Glutamatergic neuron (in vitro differentiated cells): Measurements from ENCODE around the gene GNA12. TPM values are rescaled to one million over a fixed set of nuclear protein-coding genes. Genes with fewer than 3 reads are reported as not detected.

Source experiments
- DNase-seq: peaks from one replicate; pipeline ENCODE4 v3.0.0; 2022
- H3K27ac Mint-ChIP-seq: one replicate; pipeline ENCODE4 v1.8.0; 2020; ENCODE audit warnings: mild to moderate bottlenecking, mixed read lengths, inconsistent platforms; ENCODE audit not compliant: unreplicated experiment
- H3K27me3 Mint-ChIP-seq: one replicate; pipeline ENCODE4 v1.8.0; 2020; ENCODE audit warnings: mild to moderate bottlenecking, moderate library complexity, mixed read lengths, inconsistent platforms; ENCODE audit not compliant: unreplicated experiment
- H3K36me3 Mint-ChIP-seq: one replicate; pipeline ENCODE4 v1.8.0; 2020; ENCODE audit warnings: mild to moderate bottlenecking, mixed read lengths, inconsistent platforms; ENCODE audit not compliant: unreplicated experiment
- H3K4me1 Mint-ChIP-seq: one replicate; pipeline ENCODE4 v1.8.0; 2020; ENCODE audit warnings: mild to moderate bottlenecking, low read depth, mixed read lengths, inconsistent platforms; ENCODE audit not compliant: unreplicated experiment
- H3K4me3 Mint-ChIP-seq: one replicate; pipeline ENCODE4 v1.8.0; 2020; ENCODE audit warnings: mild to moderate bottlenecking, mixed read lengths, inconsistent platforms; ENCODE audit not compliant: unreplicated experiment
- H3K9me3 Mint-ChIP-seq: one replicate; pipeline ENCODE4 v1.8.0; 2020; ENCODE audit warnings: mild to moderate bottlenecking, moderate library complexity, mixed read lengths, inconsistent platforms; ENCODE audit not compliant: unreplicated experiment
- total RNA-seq: library from RNA; stranded (reverse); fragmentation: NEBNext Ultra II Directional; extraction: Animal tissue kit (Norgen Biotek cat#: 25700); gene quantifications from one replicate; pipeline ENCODE4 v1.2.1, GENCODE V29; 2021; ENCODE audit not compliant: unreplicated experiment
- TF ChIP-seq, protein P1 (sequence below): fragments of 200-600 bp; sonication (generic); IDR thresholded peaks from one replicate; pipeline ENCODE4 v1.5.0; 2021; ENCODE audit not compliant: partially characterized antibody, unreplicated experiment

GNA12 gene
- total RNA-seq, 1 donor from 2014 or later = 66.2 TPM

DNA sequence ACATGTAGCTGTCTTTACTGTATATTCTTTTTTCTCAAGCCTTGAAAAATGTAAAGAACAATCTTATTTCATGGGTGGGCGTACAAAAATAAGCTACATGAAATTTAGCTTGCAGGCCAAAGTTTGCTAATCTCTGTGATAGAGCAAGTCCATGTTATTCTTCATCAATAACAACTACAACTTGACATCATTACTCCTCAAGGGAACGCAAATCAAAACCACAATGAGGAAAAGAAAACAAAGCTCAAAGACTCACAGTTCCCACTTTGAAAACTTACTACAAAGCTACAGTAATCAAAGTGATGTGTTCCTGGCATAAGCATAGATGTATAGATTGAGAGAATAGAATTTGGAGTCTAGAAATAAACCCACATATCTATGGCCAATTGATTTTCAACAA lies 62.5 kb downstream of the GNA12 start:
- no peak overlapping the region for H3K27ac Mint-ChIP-seq
- H3K27me3 Mint-ChIP-seq = peaks cover 2% of the 10 kb centered on the region
- no peak overlapping the region for H3K4me3 Mint-ChIP-seq
- no peak for DNase-seq
- H3K36me3 Mint-ChIP-seq = peaks cover 8% of the 10 kb centered on the region
- peaks cover 3% of the 10 kb centered on the region for H3K9me3 Mint-ChIP-seq
- H3K4me1 Mint-ChIP-seq = peaks cover 5% of the 10 kb centered on the region
- TF ChIP-seq, protein P1, sequence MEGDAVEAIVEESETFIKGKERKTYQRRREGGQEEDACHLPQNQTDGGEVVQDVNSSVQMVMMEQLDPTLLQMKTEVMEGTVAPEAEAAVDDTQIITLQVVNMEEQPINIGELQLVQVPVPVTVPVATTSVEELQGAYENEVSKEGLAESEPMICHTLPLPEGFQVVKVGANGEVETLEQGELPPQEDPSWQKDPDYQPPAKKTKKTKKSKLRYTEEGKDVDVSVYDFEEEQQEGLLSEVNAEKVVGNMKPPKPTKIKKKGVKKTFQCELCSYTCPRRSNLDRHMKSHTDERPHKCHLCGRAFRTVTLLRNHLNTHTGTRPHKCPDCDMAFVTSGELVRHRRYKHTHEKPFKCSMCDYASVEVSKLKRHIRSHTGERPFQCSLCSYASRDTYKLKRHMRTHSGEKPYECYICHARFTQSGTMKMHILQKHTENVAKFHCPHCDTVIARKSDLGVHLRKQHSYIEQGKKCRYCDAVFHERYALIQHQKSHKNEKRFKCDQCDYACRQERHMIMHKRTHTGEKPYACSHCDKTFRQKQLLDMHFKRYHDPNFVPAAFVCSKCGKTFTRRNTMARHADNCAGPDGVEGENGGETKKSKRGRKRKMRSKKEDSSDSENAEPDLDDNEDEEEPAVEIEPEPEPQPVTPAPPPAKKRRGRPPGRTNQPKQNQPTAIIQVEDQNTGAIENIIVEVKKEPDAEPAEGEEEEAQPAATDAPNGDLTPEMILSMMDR = no peak

DNA sequence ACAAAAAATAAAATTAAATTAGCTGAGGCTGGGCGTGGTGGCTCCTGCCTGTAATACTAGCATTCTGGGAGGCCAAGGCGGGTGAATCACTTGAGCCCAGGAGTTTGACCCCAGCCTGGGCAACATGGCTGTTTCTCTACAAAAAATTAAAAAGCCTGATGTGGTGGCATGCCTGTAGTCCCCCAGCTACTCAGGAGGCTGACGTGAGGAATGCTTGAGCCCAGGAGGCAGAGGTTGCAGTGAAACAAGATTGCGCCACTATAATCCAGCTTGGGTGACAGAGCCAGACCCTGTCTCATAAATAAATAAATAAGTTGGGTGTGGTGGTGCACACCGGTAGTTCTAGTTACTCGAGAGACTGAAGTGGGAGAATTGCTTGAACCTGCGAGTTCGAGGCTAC lies 65.1 kb downstream of the GNA12 start:
- TF ChIP-seq, protein P1 = no peak
- Mint-ChIP-seq H3K9me3 (no peaks in the 10 kb centered on the region), H3K27me3 (peaks cover 2% of the 10 kb centered on the region), H3K4me1 (peaks cover 5% of the 10 kb centered on the region), H3K4me3 (no peak overlapping the region), H3K27ac (no peak overlapping the region), H3K36me3 (peaks cover 8% of the 10 kb centered on the region)
- DNase-seq = no peak

DNA sequence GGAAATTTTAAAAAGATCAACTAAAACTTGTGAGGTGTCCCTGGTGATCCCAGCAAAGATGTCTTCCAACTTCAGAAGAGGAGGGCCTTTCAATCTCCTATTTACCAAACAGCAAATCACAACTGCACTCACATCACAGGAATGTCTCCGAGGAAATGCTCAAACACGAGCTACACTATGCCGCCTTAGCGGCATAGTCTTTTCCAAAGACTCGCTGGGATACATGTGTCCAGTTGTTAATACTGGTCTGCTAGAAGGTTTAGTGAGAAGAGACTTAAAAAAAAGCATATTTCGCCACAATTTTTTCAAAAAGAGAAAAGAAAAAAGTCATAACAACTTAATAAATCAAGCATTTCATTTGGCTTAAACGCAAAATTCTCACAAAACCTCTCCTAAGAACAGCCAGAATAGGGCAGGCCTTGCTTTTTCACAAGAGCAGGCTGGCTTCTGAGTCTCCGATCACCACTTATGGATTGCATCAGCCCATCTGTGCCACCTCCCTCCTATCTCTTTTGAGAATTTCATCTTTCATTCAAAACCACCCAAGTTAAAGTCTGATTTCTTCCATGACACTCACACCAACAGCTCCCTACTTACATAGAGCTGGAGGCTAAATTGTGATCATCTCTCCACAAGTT lies 66.1 kb downstream of the GNA12 start:
- H3K27me3 Mint-ChIP-seq = peaks cover under 1% of the 10 kb centered on the region
- H3K27ac Mint-ChIP-seq = peak overlapping the region; percentile 28
- H3K36me3 Mint-ChIP-seq = peaks cover 8% of the 10 kb centered on the region
- H3K9me3 Mint-ChIP-seq = no peaks in the 10 kb centered on the region
- no peak for DNase-seq
- no peak overlapping the region for H3K4me3 Mint-ChIP-seq
- H3K4me1 Mint-ChIP-seq = peaks cover 4% of the 10 kb centered on the region
- TF ChIP-seq, protein P1 = no peak

DNA sequence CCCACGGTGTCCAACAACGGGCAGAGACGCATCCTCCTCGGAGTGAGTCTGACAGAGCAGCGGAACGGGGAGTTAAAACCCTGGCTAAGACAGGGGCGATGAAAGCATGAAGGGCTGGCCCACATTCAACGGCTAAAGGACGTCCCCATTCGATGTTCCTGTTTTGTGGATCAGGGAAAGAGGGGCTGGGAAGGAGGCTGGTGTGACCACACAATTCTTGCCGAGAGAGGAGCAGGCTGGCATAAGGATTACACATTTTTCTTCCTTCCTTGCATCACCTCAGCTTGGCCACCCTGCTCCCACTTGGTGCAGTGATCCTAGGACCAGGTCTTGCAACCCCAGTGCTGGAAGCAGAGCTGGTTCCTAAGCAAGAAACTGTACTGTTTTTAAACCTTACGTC lies 67.7 kb downstream of the GNA12 start:
- Mint-ChIP-seq H3K4me3 (no peak overlapping the region), H3K9me3 (no peaks in the 10 kb centered on the region), H3K27me3 (peaks cover 4% of the 10 kb centered on the region), H3K4me1 (peaks cover 5% of the 10 kb centered on the region), H3K36me3 (no peaks in the 10 kb centered on the region), H3K27ac (no peak overlapping the region)
- TF ChIP-seq, protein P1 = no peak
- no peak for DNase-seq

DNA sequence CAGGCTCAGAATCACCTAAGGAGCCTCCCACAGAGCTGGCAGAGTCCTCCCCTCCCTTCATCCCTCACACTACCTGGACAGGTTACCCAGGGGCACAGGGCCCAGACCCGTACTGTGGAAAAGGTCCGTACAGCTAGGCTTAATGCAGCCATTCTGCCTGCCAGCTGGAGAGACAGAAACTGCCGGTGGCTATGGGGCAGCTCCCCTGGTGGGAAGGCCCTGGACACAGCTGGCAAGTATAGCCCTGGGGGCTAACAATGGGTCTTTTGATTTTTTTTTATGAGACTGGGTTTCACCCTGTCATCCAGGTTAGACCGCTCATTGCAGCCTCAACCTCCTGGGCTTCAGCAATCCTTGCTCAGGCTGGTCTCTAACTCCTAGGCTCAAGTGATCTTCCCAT lies 68.3 kb downstream of the GNA12 start:
- TF ChIP-seq, protein P1 = no peak
- H3K27ac Mint-ChIP-seq = no peak overlapping the region
- H3K36me3 Mint-ChIP-seq = no peaks in the 10 kb centered on the region

More for the DNA sequence above, 68.3 kb downstream of the GNA12 start:
- peaks cover 4% of the 10 kb centered on the region for H3K27me3 Mint-ChIP-seq
- H3K9me3 Mint-ChIP-seq = no peaks in the 10 kb centered on the region
- DNase-seq = no peak
- H3K4me3 Mint-ChIP-seq = no peak overlapping the region
- H3K4me1 Mint-ChIP-seq = peaks cover 5% of the 10 kb centered on the region
